ENCODE data around the gene DAGLB. TPM values are rescaled to one million over a fixed set of nuclear protein-coding genes. Genes with fewer than 3 reads are reported as not detected.

DAGLB gene
- total RNA-seq, 1 experiment from 2014 or later = 33.6 TPM

GRCh38 chr7:6386779-6387178 is 61.0 kb downstream of the DAGLB start (continued):
- TF ChIP-seq MLX (CRISPR knock-in tag; IDR thresholded peaks at IDR 0.05) = no peak

GRCh38 chr7:6385909-6386560 is 61.7 kb downstream of the DAGLB start:
- H3K4me1 Mint-ChIP-seq = peaks cover 44% of the 10 kb centered on the region
- DNase-seq (ENCODE audit: low spot score) (no peak), ATAC-seq (no peak)
- TF ChIP-seq ZNF263 (CRISPR knock-in tag; IDR thresholded peaks at IDR 0.05; ENCODE audit: low read depth) = no peak
- no peak for TF ChIP-seq IRF2 (CRISPR knock-in tag; IDR thresholded peaks at IDR 0.05; ENCODE audit: borderline replicate concordance, low read depth)
- no peak for TF ChIP-seq NR2C2 (CRISPR knock-in tag; IDR thresholded peaks at IDR 0.05)
- TF ChIP-seq TEAD4 (CRISPR knock-in tag; IDR thresholded peaks at IDR 0.05) = no peak
- no peak for TF ChIP-seq ETV6 (CRISPR knock-in tag; IDR thresholded peaks at IDR 0.05)
- no peak for TF ChIP-seq ZNF423 (CRISPR knock-in tag; IDR thresholded peaks at IDR 0.05)
- TF ChIP-seq MXD4 (CRISPR knock-in tag; IDR thresholded peaks at IDR 0.05; ENCODE audit: borderline replicate concordance) = no peak
- TF ChIP-seq ZNF317 (CRISPR knock-in tag; IDR thresholded peaks at IDR 0.05; ENCODE audit: borderline replicate concordance, low read depth) = no peak
- no peak for TF ChIP-seq JAZF1 (CRISPR knock-in tag; IDR thresholded peaks at IDR 0.05)
- no peak for TF ChIP-seq NR1H2 (CRISPR knock-in tag; IDR thresholded peaks at IDR 0.05)
- TF ChIP-seq TEAD1 (CRISPR knock-in tag; IDR thresholded peaks at IDR 0.05) = no peak
- TF ChIP-seq NFYB (CRISPR knock-in tag; conservative IDR thresholded peaks at IDR 0.05; ENCODE audit: low read depth) = no peak
- TF ChIP-seq ZNF532 (CRISPR knock-in tag; IDR thresholded peaks at IDR 0.05; ENCODE audit: borderline replicate concordance) = no peak
- no peak for TF ChIP-seq FOXP1 (CRISPR knock-in tag; IDR thresholded peaks at IDR 0.05; ENCODE audit: borderline replicate concordance)
- H3K9me3 Mint-ChIP-seq = no peaks in the 10 kb centered on the region
- ChIA-PET CTCF (interaction anchor here (0.6 kb wide), 1 partner anchor 130 kb away, joined by 8 read pairs; no protein-coding TSS in a partner anchor), POLR2A (no interaction called here)
- H3K27ac Mint-ChIP-seq = peak overlapping the region; percentile 92
- H3K27me3 Mint-ChIP-seq (ENCODE audit: low read depth) = no peaks in the 10 kb centered on the region
- no peak overlapping the region for H3K4me3 Mint-ChIP-seq
- peaks cover 21% of the 10 kb centered on the region for H3K36me3 Mint-ChIP-seq

GRCh38 chr7:6385110-6385781 is 62.5 kb downstream of the DAGLB start:
- ATAC-seq = no peak
- H3K36me3 Mint-ChIP-seq = peaks cover 25% of the 10 kb centered on the region
- no peak for DNase-seq (ENCODE audit: low spot score)
- TF ChIP-seq ATF3 (CRISPR knock-in tag; conservative IDR thresholded peaks at IDR 0.05) (no peak), GABPB1 (CRISPR knock-in tag; IDR thresholded peaks at IDR 0.05) (peak; percentile 54), TP53 (CRISPR knock-in tag; IDR thresholded peaks at IDR 0.05) (no peak), ATF2 (CRISPR knock-in tag; IDR thresholded peaks at IDR 0.05; ENCODE audit: borderline replicate concordance, low read depth) (no peak)
- peak overlapping the region; percentile 92 for H3K27ac Mint-ChIP-seq
- H3K4me1 Mint-ChIP-seq = peaks cover 50% of the 10 kb centered on the region
- ChIA-PET CTCF (no interaction called here), POLR2A (no interaction called here)
- H3K4me3 Mint-ChIP-seq = no peak overlapping the region
- H3K27me3 Mint-ChIP-seq (ENCODE audit: low read depth) = no peaks in the 10 kb centered on the region
- no peaks in the 10 kb centered on the region for H3K9me3 Mint-ChIP-seq
